OCI-LY1 (cell line): ENCODE data around the gene TNRC6C.

Experiments
- EZH2 ChIP-seq: fragments of 200-600 bp; sonication (generic), shearing (Covaris generic); IDR thresholded peaks from 2 replicates; pipeline ENCODE4 v1.8.0; 2017; ENCODE audit warnings: borderline replicate concordance, mixed run types, mild to moderate bottlenecking, antibody characterized with exemption, low read length, moderate library complexity, mixed read lengths
- TF ChIP-seq, protein P1 (sequence below): fragments of 200-600 bp; sonication (generic), shearing (Covaris generic); IDR thresholded peaks from 2 replicates; pipeline ENCODE4 v1.5.1; 2017; ENCODE audit warnings: mild to moderate bottlenecking, antibody characterized with exemption, low read length, moderate library complexity, mixed read lengths

DNA sequence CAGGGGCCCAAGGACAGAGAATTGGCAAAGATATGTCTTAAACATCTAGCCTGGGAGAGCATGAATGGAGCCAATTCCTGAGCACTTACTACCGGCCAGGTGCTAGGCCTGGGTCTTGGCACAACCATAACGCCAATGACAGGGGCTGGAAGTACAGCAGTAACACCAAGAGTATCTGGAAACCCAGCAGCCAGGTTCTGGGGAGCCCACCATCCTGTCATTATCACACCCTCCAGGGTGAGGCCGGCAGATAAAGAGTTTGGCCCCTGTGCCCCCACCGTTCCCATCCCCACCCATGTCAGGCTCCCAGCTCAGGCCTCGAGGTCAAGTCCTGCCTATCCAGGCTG lies 171.6 kb downstream of the TNRC6C start:
- no peak for TF ChIP-seq EZH2
- TF ChIP-seq, protein P1, sequence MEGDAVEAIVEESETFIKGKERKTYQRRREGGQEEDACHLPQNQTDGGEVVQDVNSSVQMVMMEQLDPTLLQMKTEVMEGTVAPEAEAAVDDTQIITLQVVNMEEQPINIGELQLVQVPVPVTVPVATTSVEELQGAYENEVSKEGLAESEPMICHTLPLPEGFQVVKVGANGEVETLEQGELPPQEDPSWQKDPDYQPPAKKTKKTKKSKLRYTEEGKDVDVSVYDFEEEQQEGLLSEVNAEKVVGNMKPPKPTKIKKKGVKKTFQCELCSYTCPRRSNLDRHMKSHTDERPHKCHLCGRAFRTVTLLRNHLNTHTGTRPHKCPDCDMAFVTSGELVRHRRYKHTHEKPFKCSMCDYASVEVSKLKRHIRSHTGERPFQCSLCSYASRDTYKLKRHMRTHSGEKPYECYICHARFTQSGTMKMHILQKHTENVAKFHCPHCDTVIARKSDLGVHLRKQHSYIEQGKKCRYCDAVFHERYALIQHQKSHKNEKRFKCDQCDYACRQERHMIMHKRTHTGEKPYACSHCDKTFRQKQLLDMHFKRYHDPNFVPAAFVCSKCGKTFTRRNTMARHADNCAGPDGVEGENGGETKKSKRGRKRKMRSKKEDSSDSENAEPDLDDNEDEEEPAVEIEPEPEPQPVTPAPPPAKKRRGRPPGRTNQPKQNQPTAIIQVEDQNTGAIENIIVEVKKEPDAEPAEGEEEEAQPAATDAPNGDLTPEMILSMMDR = no peak
